ENCODE data around the gene TBCEL.

TBCEL gene

GRCh38 chr11:120994091-120994859, 29.6 kb upstream of the TBCEL start:
- no peak overlapping the region for H3K4me3 ChIP-seq (replicated peaks; ENCODE audit: insufficient read depth, low read length)
- TF ChIP-seq, protein P1, sequence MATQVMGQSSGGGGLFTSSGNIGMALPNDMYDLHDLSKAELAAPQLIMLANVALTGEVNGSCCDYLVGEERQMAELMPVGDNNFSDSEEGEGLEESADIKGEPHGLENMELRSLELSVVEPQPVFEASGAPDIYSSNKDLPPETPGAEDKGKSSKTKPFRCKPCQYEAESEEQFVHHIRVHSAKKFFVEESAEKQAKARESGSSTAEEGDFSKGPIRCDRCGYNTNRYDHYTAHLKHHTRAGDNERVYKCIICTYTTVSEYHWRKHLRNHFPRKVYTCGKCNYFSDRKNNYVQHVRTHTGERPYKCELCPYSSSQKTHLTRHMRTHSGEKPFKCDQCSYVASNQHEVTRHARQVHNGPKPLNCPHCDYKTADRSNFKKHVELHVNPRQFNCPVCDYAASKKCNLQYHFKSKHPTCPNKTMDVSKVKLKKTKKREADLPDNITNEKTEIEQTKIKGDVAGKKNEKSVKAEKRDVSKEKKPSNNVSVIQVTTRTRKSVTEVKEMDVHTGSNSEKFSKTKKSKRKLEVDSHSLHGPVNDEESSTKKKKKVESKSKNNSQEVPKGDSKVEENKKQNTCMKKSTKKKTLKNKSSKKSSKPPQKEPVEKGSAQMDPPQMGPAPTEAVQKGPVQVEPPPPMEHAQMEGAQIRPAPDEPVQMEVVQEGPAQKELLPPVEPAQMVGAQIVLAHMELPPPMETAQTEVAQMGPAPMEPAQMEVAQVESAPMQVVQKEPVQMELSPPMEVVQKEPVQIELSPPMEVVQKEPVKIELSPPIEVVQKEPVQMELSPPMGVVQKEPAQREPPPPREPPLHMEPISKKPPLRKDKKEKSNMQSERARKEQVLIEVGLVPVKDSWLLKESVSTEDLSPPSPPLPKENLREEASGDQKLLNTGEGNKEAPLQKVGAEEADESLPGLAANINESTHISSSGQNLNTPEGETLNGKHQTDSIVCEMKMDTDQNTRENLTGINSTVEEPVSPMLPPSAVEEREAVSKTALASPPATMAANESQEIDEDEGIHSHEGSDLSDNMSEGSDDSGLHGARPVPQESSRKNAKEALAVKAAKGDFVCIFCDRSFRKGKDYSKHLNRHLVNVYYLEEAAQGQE (IDR thresholded peaks at IDR 0.05; ENCODE audit: insufficient replicate concordance, low read depth), result no peak
- no peak for TF ChIP-seq GABPA (IDR thresholded peaks at IDR 0.05; ENCODE audit: low read depth)
- TF ChIP-seq POLR2AphosphoS5 (IDR thresholded peaks at IDR 0.05; ENCODE audit: low read depth), result no peak
- TF ChIP-seq SPI1 (IDR thresholded peaks at IDR 0.05; ENCODE audit: borderline replicate concordance, low read depth), result no peak
- TF ChIP-seq CTCF (IDR thresholded peaks at IDR 0.05; ENCODE audit: insufficient read depth, low read length), result no peak
- DNase-seq (ENCODE audit: low read depth in 1 of 2, low spot score in 1 of 2), result no peak
- H3K27ac ChIP-seq (replicated peaks), result no peak overlapping the region
- peaks cover 17% of the 10 kb centered on the region for H3K27me3 ChIP-seq (ENCODE audit: insufficient read depth, poor library complexity, severe bottlenecking)

DNA sequence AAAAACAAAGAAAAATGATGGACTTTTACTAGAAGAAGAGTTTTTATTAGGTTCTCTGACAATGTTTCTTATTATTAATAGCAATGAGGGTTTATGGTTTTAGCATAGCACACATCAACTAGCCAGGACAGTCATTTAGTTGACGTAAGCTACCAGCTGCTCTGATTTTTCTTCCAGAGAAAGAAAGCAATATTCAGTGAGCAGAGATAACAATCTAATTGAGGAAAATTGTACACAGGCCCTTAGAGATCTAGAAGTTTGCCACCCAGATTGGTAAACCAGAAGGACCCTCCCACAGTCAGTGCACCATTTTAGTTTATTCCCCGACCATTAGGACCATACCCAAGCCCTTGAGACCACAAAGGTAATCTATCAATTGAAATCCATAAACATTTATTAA, 28.7 kb upstream of the TBCEL start:
- no peak overlapping the region for H3K4me3 ChIP-seq (replicated peaks; ENCODE audit: insufficient read depth, low read length)
- no peak overlapping the region for H3K27ac ChIP-seq (replicated peaks)
- no peak for TF ChIP-seq CTCF (IDR thresholded peaks at IDR 0.05; ENCODE audit: insufficient read depth, low read length)
- TF ChIP-seq GABPA (IDR thresholded peaks at IDR 0.05; ENCODE audit: low read depth), result no peak
- TF ChIP-seq, protein P1 (IDR thresholded peaks at IDR 0.05; ENCODE audit: insufficient replicate concordance, low read depth), result no peak
- TF ChIP-seq POLR2AphosphoS5 (IDR thresholded peaks at IDR 0.05; ENCODE audit: low read depth), result no peak
- no peak for TF ChIP-seq SPI1 (IDR thresholded peaks at IDR 0.05; ENCODE audit: borderline replicate concordance, low read depth)
- peaks cover 17% of the 10 kb centered on the region for H3K27me3 ChIP-seq (ENCODE audit: insufficient read depth, poor library complexity, severe bottlenecking)
- DNase-seq (ENCODE audit: low read depth in 1 of 2, low spot score in 1 of 2), result no peak

DNA sequence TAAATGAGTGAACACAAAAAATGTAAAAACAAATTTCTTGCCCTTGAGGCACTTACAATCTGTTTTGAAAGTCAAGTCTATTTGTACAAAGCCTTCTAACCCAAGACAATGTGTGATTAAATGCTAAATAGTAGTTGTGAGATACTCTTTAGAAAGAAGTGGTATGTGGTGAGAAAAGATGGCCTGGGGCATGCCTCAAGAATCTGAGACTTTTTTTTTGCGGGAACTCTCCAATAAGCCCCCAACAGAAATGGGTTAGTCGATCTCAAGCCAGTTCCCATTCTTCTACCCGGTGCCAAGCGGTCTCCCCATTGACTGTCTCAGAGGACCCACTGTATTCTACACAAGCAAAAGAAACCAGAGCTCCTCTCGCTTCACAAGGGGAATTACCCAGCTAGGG, 26.9 kb upstream of the TBCEL start:
- no peak overlapping the region for H3K4me3 ChIP-seq (replicated peaks; ENCODE audit: insufficient read depth, low read length)
- TF ChIP-seq POLR2AphosphoS5 (IDR thresholded peaks at IDR 0.05; ENCODE audit: low read depth) (no peak), GABPA (IDR thresholded peaks at IDR 0.05; ENCODE audit: low read depth) (no peak), CTCF (IDR thresholded peaks at IDR 0.05; ENCODE audit: insufficient read depth, low read length) (no peak), SPI1 (IDR thresholded peaks at IDR 0.05; ENCODE audit: borderline replicate concordance, low read depth) (no peak)
- TF ChIP-seq, protein P1 (IDR thresholded peaks at IDR 0.05; ENCODE audit: insufficient replicate concordance, low read depth), result no peak
- no peak for DNase-seq (ENCODE audit: low read depth in 1 of 2, low spot score in 1 of 2)
- H3K27ac ChIP-seq (replicated peaks), result no peak overlapping the region
- H3K27me3 ChIP-seq (ENCODE audit: insufficient read depth, poor library complexity, severe bottlenecking), result peaks cover 13% of the 10 kb centered on the region
